ENCODE data around the gene ADRM1. TPM values are rescaled to one million over a fixed set of nuclear protein-coding genes. Genes with fewer than 3 reads are reported as not detected.

The ADRM1 gene
- total and polyA plus RNA-seq, 2 experiments from 2014 or later, result 206 to 243 TPM

- Histone ChIP-seq H3K9me2 (ENCODE audit: insufficient read depth) (no peaks in the 10 kb centered on the region), H3K79me2 (replicated peaks; ENCODE audit: insufficient read depth) (peaks cover 12% of the 10 kb centered on the region; the same call in 1 of the 2 replicates), H2AFZ (no peak overlapping the region), H3K4me2 (no peak overlapping the region), H4K20me1 (replicated peaks; ENCODE audit: insufficient read depth) (no peaks in the 10 kb centered on the region), H3F3A (replicated peaks; ENCODE audit: low read depth) (peaks cover 6% of the 10 kb centered on the region; the same call in 1 of the 2 replicates), H3K4me1 (ENCODE audit: insufficient read depth) (no peaks in the 10 kb centered on the region), H3K27ac (ENCODE audit: low read depth) (no peak overlapping the region), H3K27me3 (ENCODE audit: insufficient read depth) (no peaks in the 10 kb centered on the region), H3K4me3 (no peak overlapping the region), H3K36me3 (ENCODE audit: insufficient read depth) (peaks cover 23% of the 10 kb centered on the region)
- Mint-ChIP-seq H3K27ac (peak overlapping the region; percentile 65), H3K9me3 (no peaks in the 10 kb centered on the region), H3K4me3 (no peak overlapping the region), H3K36me3 (ENCODE audit: low read depth) (peaks cover 46% of the 10 kb centered on the region), H3K27me3 (ENCODE audit: insufficient read depth, low read depth, poor library complexity) (peaks cover 10% of the 10 kb centered on the region), H3K4me1 (no peaks in the 10 kb centered on the region)
- DNase-seq (ENCODE audit: low spot score) (no peak), ATAC-seq (no peak)
- no peak for TF ChIP-seq STAT1 (IDR thresholded peaks at IDR 0.05; ENCODE audit: unreplicated experiment)
Measured at GRCh38 chr20:62336775-62337557, 34.2 kb downstream of the ADRM1 start.

GRCh38 chr20:62337558-62338293 is 34.9 kb downstream of the ADRM1 start:
- Histone ChIP-seq H3K79me2 (replicated peaks; ENCODE audit: insufficient read depth) (peaks cover 12% of the 10 kb centered on the region; the same call in 1 of the 2 replicates), H4K20me1 (replicated peaks; ENCODE audit: insufficient read depth) (no peaks in the 10 kb centered on the region), H3K27ac (ENCODE audit: low read depth) (no peak overlapping the region), H3K4me2 (no peak overlapping the region), H3K4me1 (ENCODE audit: insufficient read depth) (no peaks in the 10 kb centered on the region), H3K36me3 (ENCODE audit: insufficient read depth) (peaks cover 22% of the 10 kb centered on the region), H2AFZ (no peak overlapping the region), H3K27me3 (ENCODE audit: insufficient read depth) (no peaks in the 10 kb centered on the region), H3F3A (replicated peaks; ENCODE audit: low read depth) (peaks cover 7% of the 10 kb centered on the region; the same call in 1 of the 2 replicates), H3K4me3 (no peak overlapping the region), H3K9me2 (ENCODE audit: insufficient read depth) (no peaks in the 10 kb centered on the region)
- Mint-ChIP-seq H3K27ac (no peak overlapping the region), H3K4me1 (no peaks in the 10 kb centered on the region), H3K9me3 (no peaks in the 10 kb centered on the region), H3K36me3 (ENCODE audit: low read depth) (peaks cover 48% of the 10 kb centered on the region), H3K27me3 (ENCODE audit: insufficient read depth, low read depth, poor library complexity) (peaks cover 10% of the 10 kb centered on the region), H3K4me3 (no peak overlapping the region)
- no peak for DNase-seq (ENCODE audit: low spot score)
- ATAC-seq, result no peak
- no peak for TF ChIP-seq STAT1 (IDR thresholded peaks at IDR 0.05; ENCODE audit: unreplicated experiment)
- TF ChIP-seq EZH2 (IDR thresholded peaks at IDR 0.05; ENCODE audit: low read depth, unreplicated experiment), result no peak
- no peak for TF ChIP-seq CREB1 (CRISPR knock-in tag; IDR thresholded peaks at IDR 0.05; ENCODE audit: low read depth)
- TF ChIP-seq ZNF331 (CRISPR knock-in tag; IDR thresholded peaks at IDR 0.05; ENCODE audit: low read depth), result no peak
- no peak for TF ChIP-seq ETS1 (IDR thresholded peaks at IDR 0.05)
- no peak for TF ChIP-seq ZNF462 (CRISPR knock-in tag; IDR thresholded peaks at IDR 0.05)
- TF ChIP-seq EZH2phosphoT487 (IDR thresholded peaks at IDR 0.05; ENCODE audit: unreplicated experiment), result no peak
- TF ChIP-seq JUNB (IDR thresholded peaks at IDR 0.05; ENCODE audit: unreplicated experiment), result no peak
- TF ChIP-seq, protein P1, sequence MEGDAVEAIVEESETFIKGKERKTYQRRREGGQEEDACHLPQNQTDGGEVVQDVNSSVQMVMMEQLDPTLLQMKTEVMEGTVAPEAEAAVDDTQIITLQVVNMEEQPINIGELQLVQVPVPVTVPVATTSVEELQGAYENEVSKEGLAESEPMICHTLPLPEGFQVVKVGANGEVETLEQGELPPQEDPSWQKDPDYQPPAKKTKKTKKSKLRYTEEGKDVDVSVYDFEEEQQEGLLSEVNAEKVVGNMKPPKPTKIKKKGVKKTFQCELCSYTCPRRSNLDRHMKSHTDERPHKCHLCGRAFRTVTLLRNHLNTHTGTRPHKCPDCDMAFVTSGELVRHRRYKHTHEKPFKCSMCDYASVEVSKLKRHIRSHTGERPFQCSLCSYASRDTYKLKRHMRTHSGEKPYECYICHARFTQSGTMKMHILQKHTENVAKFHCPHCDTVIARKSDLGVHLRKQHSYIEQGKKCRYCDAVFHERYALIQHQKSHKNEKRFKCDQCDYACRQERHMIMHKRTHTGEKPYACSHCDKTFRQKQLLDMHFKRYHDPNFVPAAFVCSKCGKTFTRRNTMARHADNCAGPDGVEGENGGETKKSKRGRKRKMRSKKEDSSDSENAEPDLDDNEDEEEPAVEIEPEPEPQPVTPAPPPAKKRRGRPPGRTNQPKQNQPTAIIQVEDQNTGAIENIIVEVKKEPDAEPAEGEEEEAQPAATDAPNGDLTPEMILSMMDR (conservative IDR thresholded peaks at IDR 0.05; ENCODE audit: low read depth in 2 of 2), result no peak
- TF ChIP-seq ZNF114 (CRISPR knock-in tag; IDR thresholded peaks at IDR 0.05), result no peak
- TF ChIP-seq POLR2AphosphoS5 (IDR thresholded peaks at IDR 0.05; ENCODE audit: low read depth), result no peak

All from GM23338 (cell line).